Muscle layer of duodenum (tissue), 2 donors: ENCODE data around the gene BID.

Experiments used
- H3K27ac ChIP-seq: one replicate; pipeline ENCODE4 v1.7.0; 2013; ENCODE audit warnings: mild to moderate bottlenecking, low read length
- H3K27me3 ChIP-seq: one replicate; pipeline ENCODE4 v1.7.0; 2013; ENCODE audit warnings: low read depth, mild to moderate bottlenecking, control low read depth, low read length
- H3K36me3 ChIP-seq, 2 donors: one replicate each; pipeline ENCODE4 v1.7.0; 2013; ENCODE audit warnings: low read length in 2 of 2, control low read depth in 1 of 2, mild to moderate bottlenecking in 1 of 2; ENCODE audit not compliant: insufficient read depth in 2 of 2, control insufficient read depth in 1 of 2
- H3K4me1 ChIP-seq, 2 donors: one replicate each; pipeline ENCODE4 v1.7.0; 2013; ENCODE audit warnings: low read length in 2 of 2, mild to moderate bottlenecking in 2 of 2, control low read depth in 1 of 2, moderate library complexity in 1 of 2; ENCODE audit not compliant: insufficient read depth in 2 of 2, control insufficient read depth in 1 of 2
- H3K4me3 ChIP-seq, 2 donors: one replicate each; pipeline ENCODE4 v1.7.0; 2013; ENCODE audit warnings: low read length in 2 of 2, low read depth in 1 of 2, mild to moderate bottlenecking in 1 of 2
- H3K9me3 ChIP-seq, 2 donors: one replicate each; pipeline ENCODE4 v1.7.0; 2013; ENCODE audit warnings: low read length in 2 of 2, control low read depth in 1 of 2, mild to moderate bottlenecking in 1 of 2; ENCODE audit not compliant: control insufficient read depth in 1 of 2
- donor health status: healthy.

BID gene

GRCh38 chr22:17726006-17726927 is 48.0 kb downstream of the BID start:
- Histone ChIP-seq H3K36me3 (peaks cover 24 to 36% of the 10 kb centered on the region in 2 donors), H3K27me3 (no peaks in the 10 kb centered on the region), H3K9me3 (no peaks in the 10 kb centered on the region), H3K27ac (peak overlapping the region; percentile 2), H3K4me3 (no peak overlapping the region), H3K4me1 (peaks cover 0 to 22% of the 10 kb centered on the region in 2 donors)

GRCh38 chr22:17725500-17725796 is 48.8 kb downstream of the BID start:
- Histone ChIP-seq H3K9me3 (no peaks in the 10 kb centered on the region), H3K4me1 (peaks cover 0 to 22% of the 10 kb centered on the region in 2 donors), H3K4me3 (no peak overlapping the region), H3K36me3 (peaks cover 21 to 36% of the 10 kb centered on the region in 2 donors), H3K27me3 (no peaks in the 10 kb centered on the region), H3K27ac (peak overlapping the region; percentile 21)

DNA sequence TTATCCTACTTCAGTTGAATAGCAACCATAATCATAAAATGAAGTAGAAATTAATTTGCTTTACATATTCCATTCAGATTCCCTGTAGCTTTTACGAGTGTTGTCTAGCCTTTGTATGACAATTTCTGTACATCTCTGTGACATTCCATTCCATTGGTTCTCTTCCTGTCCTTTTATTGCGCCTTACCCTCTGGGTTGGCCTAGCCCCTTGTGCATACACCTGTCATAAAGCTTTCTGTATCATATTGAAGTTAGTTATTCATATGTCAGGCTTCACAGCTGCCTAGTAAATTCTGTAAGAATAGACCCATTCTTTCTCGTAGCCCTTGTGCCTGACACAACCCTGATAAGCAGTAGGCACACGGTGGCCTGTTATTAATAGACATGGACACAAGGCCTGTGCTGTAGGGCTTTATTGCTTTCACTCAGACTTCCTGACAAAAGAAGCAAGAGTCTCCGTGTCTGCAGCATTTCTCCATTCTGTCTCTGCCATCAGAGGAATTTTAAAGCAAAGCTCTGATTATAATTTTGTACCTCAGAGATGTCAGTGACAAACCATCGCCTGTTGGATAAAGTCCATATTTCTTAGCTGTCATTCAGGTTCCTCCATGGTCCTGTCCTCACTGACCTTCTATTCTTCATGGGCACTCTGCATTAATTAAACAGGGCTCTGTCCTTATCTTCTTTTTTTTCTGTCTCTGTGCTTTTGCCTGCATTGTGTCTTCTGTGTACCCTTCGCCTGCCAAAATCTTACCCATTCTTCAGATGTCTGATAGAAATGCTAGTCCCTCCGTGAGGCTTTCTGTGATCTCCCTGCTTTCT is 49.4 kb downstream of the BID start:
- Histone ChIP-seq H3K4me3 (no peak overlapping the region), H3K36me3 (peaks cover 16 to 30% of the 10 kb centered on the region in 2 donors), H3K27ac (peak overlapping the region; percentile 21), H3K9me3 (no peaks in the 10 kb centered on the region), H3K27me3 (no peaks in the 10 kb centered on the region), H3K4me1 (peaks cover 0 to 22% of the 10 kb centered on the region in 2 donors)

GRCh38 chr22:17724241-17724640 is 50.0 kb downstream of the BID start:
- no peak overlapping the region for H3K4me3 ChIP-seq
- H3K9me3 ChIP-seq, result no peaks in the 10 kb centered on the region
- H3K36me3 ChIP-seq, result peaks cover 11 to 24% of the 10 kb centered on the region in 2 donors
- peaks cover 0 to 22% of the 10 kb centered on the region in 2 donors for H3K4me1 ChIP-seq
- peak overlapping the region; percentile 21 for H3K27ac ChIP-seq
- H3K27me3 ChIP-seq, result no peaks in the 10 kb centered on the region

DNA sequence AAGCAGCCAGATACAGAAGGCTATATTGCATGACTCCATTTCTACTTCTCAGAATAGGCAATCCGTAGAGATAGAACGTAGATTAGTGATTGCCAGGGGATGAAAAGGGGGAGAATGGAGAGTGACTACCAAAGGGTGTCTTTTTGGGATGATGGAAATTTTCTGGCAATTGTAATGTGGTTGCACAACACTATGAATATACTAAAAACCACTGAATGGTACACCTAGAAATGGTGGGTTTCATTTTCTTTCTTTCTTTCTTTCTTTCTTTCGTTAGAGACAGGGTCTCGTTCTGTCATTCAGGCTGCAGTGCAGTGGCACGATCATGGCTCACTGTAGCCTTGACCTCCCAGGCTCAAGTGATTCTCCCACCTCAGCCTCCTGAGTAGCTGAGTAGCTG is 54.4 kb downstream of the BID start:
- H3K27me3 ChIP-seq, result no peaks in the 10 kb centered on the region
- no peak overlapping the region for H3K27ac ChIP-seq
- no peak overlapping the region for H3K4me3 ChIP-seq
- H3K9me3 ChIP-seq, result no peaks in the 10 kb centered on the region
- no peaks in the 10 kb centered on the region for H3K36me3 ChIP-seq
- peaks cover 0 to 10% of the 10 kb centered on the region in 2 donors for H3K4me1 ChIP-seq

DNA sequence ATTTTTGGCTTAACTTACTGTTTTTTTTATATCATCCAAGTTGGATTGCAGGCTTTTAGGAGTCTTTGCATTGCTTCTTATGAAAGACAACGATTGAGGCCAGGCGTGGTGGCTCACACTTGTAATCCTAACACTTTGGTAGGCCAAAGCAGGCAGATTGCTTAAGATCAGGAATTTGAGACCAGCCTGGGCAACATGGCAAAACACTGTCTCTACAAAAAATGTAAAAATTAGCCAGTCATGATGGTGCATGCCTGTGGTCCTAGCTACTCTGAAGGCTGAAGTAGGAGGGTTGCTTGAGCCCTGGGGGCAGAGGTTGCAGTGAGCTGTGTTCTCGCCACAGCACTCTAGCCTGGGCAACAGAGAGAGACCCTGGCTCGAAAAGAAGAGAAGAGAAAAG is 56.6 kb downstream of the BID start:
- Histone ChIP-seq H3K27me3 (no peaks in the 10 kb centered on the region), H3K4me1 (peaks cover 0 to 4% of the 10 kb centered on the region in 2 donors), H3K9me3 (no peaks in the 10 kb centered on the region), H3K27ac (no peak overlapping the region), H3K36me3 (no peaks in the 10 kb centered on the region), H3K4me3 (no peak overlapping the region)

GRCh38 chr22:17716529-17716928 is 57.7 kb downstream of the BID start:
- Histone ChIP-seq H3K27ac (no peak overlapping the region), H3K4me1 (peaks cover 0 to 8% of the 10 kb centered on the region in 2 donors), H3K4me3 (no peak overlapping the region), H3K36me3 (peaks cover 0 to 2% of the 10 kb centered on the region in 2 donors), H3K9me3 (no peaks in the 10 kb centered on the region), H3K27me3 (no peaks in the 10 kb centered on the region)

- H3K36me3 ChIP-seq, result peaks cover 0 to 7% of the 10 kb centered on the region in 2 donors
- peaks cover 0 to 10% of the 10 kb centered on the region in 2 donors for H3K4me1 ChIP-seq
- no peaks in the 10 kb centered on the region for H3K27me3 ChIP-seq
- no peak overlapping the region for H3K27ac ChIP-seq
- H3K9me3 ChIP-seq, result no peaks in the 10 kb centered on the region
- H3K4me3 ChIP-seq, result no peak overlapping the region
These were observed 61.8 kb downstream of the BID start for GRCh38 chr22:17712441-17712840.

- peaks cover 0 to 14% of the 10 kb centered on the region in 2 donors for H3K36me3 ChIP-seq
- peaks cover 3 to 6% of the 10 kb centered on the region in 2 donors for H3K4me1 ChIP-seq
- no peaks in the 10 kb centered on the region for H3K27me3 ChIP-seq
- H3K4me3 ChIP-seq, result no peak overlapping the region
- no peaks in the 10 kb centered on the region for H3K9me3 ChIP-seq
- H3K27ac ChIP-seq, result no peak overlapping the region
These were observed 64.2 kb downstream of the BID start for GRCh38 chr22:17710023-17710422.

DNA sequence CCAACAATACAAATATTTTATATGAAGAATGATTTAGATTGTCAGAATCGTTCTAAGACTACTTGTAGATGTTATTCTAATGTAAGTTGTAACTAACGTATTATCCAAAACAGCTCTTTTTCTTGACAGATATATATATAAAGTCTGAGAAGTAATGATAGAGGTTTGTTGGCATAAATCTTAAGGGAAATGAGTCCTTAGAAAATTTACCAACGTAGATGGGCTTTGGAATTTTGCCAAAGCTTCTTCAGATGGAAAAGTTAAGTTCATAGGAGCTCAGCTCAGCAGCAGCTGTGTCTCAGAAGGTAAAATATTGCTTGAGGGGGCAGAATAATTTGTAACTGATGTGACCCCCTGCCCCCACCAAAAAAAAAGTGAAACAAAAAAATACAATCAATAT is 66.7 kb downstream of the BID start:
- Histone ChIP-seq H3K4me1 (peaks cover 3 to 6% of the 10 kb centered on the region in 2 donors), H3K4me3 (peak overlapping the region; percentile 45 to 55), H3K27ac (peak overlapping the region; percentile 81), H3K36me3 (peaks cover 9 to 17% of the 10 kb centered on the region in 2 donors), H3K9me3 (no peaks in the 10 kb centered on the region), H3K27me3 (no peaks in the 10 kb centered on the region)

DNA sequence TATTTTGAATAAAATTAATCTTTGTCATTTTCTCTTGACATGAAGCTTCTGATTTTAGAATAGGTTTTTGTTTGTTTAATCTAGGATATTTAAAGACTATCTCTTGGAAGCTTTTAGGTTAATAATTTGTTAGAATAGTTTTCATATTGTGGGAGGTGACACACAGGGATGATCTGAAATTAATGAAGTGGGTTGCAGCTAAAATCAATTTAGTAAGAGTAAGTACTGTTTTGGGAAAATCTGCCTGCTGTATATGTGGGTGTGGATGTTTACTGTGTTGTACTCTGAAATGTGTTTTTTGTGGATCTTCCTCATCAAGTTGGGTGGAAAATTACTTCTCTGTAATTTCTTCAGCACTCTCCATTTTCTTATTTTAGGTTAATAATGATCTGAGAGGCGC is 67.3 kb downstream of the BID start:
- H3K9me3 ChIP-seq, result no peaks in the 10 kb centered on the region
- peaks cover 3 to 6% of the 10 kb centered on the region in 2 donors for H3K4me1 ChIP-seq
- no peaks in the 10 kb centered on the region for H3K27me3 ChIP-seq
- peaks cover 9 to 17% of the 10 kb centered on the region in 2 donors for H3K36me3 ChIP-seq
- H3K4me3 ChIP-seq, result peak overlapping the region; percentile 54 to 55
- H3K27ac ChIP-seq, result peak overlapping the region; percentile 81
